ENCODE measurements around the gene MED6.

Gene MED6

GRCh38 chr14:70600382-70601157 lies at the start of gene MED6:
MED6 (minus strand) TSS chr14:70600655; CDS start chr14:70600637, 18 bp downstream.
- peaks cover 20% of the 10 kb centered on the region for H3K4me1 Mint-ChIP-seq
- peak within 1 kb of the TSS; percentile 99 for H3K27ac Mint-ChIP-seq
- DNase-seq (ENCODE audit: low spot score in 2 of 2) (peak; percentile 76 to 94), ATAC-seq (peak; percentile 98)
- peaks cover 37% of the 10 kb centered on the region for H3K36me3 Mint-ChIP-seq
- no peaks in the 10 kb centered on the region for H3K9me3 Mint-ChIP-seq
- peak within 1 kb of the TSS; percentile 96 for H3K4me3 Mint-ChIP-seq

- ATAC-seq (no peak), DNase-seq (ENCODE audit: low spot score in 2 of 2) (no peak)
- no peak overlapping the region for H3K4me3 Mint-ChIP-seq
- H3K36me3 Mint-ChIP-seq: peaks cover 5% of the 10 kb centered on the region
- H3K27ac Mint-ChIP-seq: peak overlapping the region; percentile 67
- no peaks in the 10 kb centered on the region for H3K9me3 Mint-ChIP-seq
- H3K4me1 Mint-ChIP-seq: peaks cover 63% of the 10 kb centered on the region
Measured at GRCh38 chr14:70649803-70650202, 49.3 kb upstream of the MED6 start.

- peaks cover 8% of the 10 kb centered on the region for H3K36me3 Mint-ChIP-seq
- H3K4me1 Mint-ChIP-seq: peaks cover 62% of the 10 kb centered on the region
- H3K27ac Mint-ChIP-seq: no peak overlapping the region
- no peaks in the 10 kb centered on the region for H3K9me3 Mint-ChIP-seq
- no peak for DNase-seq (ENCODE audit: low spot score in 2 of 2)
- H3K4me3 Mint-ChIP-seq: no peak overlapping the region
- ATAC-seq: no peak
Measured at GRCh38 chr14:70648346-70648745, 47.9 kb upstream of the MED6 start.

- Mint-ChIP-seq H3K9me3 (no peaks in the 10 kb centered on the region), H3K27ac (no peak overlapping the region), H3K4me3 (peak overlapping the region; percentile 18), H3K4me1 (peaks cover 51% of the 10 kb centered on the region), H3K36me3 (peaks cover 19% of the 10 kb centered on the region)
- DNase-seq (ENCODE audit: low spot score in 2 of 2) (no peak), ATAC-seq (no peak)
Measured at GRCh38 chr14:70646705-70647104, 46.2 kb upstream of the MED6 start.

- ATAC-seq (no peak), DNase-seq (ENCODE audit: low spot score in 2 of 2) (no peak)
- Mint-ChIP-seq H3K4me3 (no peak overlapping the region), H3K4me1 (peaks cover 50% of the 10 kb centered on the region), H3K9me3 (no peaks in the 10 kb centered on the region), H3K27ac (no peak overlapping the region), H3K36me3 (peaks cover 19% of the 10 kb centered on the region)
Measured at GRCh38 chr14:70645892-70646291, 45.4 kb upstream of the MED6 start.

GRCh38 chr14:70643967-70644366 lies 43.5 kb upstream of the MED6 start:
- H3K4me1 Mint-ChIP-seq: peaks cover 48% of the 10 kb centered on the region
- no peak for ATAC-seq
- H3K27ac Mint-ChIP-seq: peak overlapping the region; percentile 89

GRCh38 chr14:70642303-70643235 lies 42.1 kb upstream of the MED6 start:
- ATAC-seq (peak; percentile 59), DNase-seq (ENCODE audit: low spot score in 2 of 2) (peak in 1 of 2 donors; percentile 68)
- peaks cover 19% of the 10 kb centered on the region for H3K36me3 Mint-ChIP-seq
- H3K4me1 Mint-ChIP-seq: peaks cover 42% of the 10 kb centered on the region
- peak overlapping the region; percentile 93 for H3K4me3 Mint-ChIP-seq
- H3K27ac Mint-ChIP-seq: peak overlapping the region; percentile 89
- no peaks in the 10 kb centered on the region for H3K9me3 Mint-ChIP-seq

More at GRCh38 chr14:70643967-70644366, 43.5 kb upstream of the MED6 start:
- Mint-ChIP-seq H3K36me3 (peaks cover 19% of the 10 kb centered on the region), H3K4me3 (peak overlapping the region; percentile 93), H3K9me3 (no peaks in the 10 kb centered on the region)
- no peak for DNase-seq (ENCODE audit: low spot score in 2 of 2)

- H3K4me3 Mint-ChIP-seq: peak within 1 kb of the TSS; percentile 93
- peak within 1 kb of the TSS; percentile 89 for H3K27ac Mint-ChIP-seq
- H3K36me3 Mint-ChIP-seq: peaks cover 19% of the 10 kb centered on the region
- peak in 1 of 2 donors; percentile 64 for DNase-seq (ENCODE audit: low spot score in 2 of 2)
- no peaks in the 10 kb centered on the region for H3K9me3 Mint-ChIP-seq
- peak; percentile 47 for ATAC-seq
- peaks cover 39% of the 10 kb centered on the region for H3K4me1 Mint-ChIP-seq
Measured at GRCh38 chr14:70641548-70642302, 41.3 kb upstream of the MED6 start, which contains the start of gene TTC9. TTC9 (plus strand) TSS chr14:70641916; CDS start chr14:70642130, 214 bp downstream.

GRCh38 chr14:70640938-70641547 lies 40.6 kb upstream of the MED6 start:
- H3K4me1 Mint-ChIP-seq: peaks cover 37% of the 10 kb centered on the region

GRCh38 chr14:70638416-70638815 lies 38.0 kb upstream of the MED6 start:
- no peak for DNase-seq (ENCODE audit: low spot score in 2 of 2)
- H3K4me3 Mint-ChIP-seq: no peak overlapping the region
- H3K36me3 Mint-ChIP-seq: peaks cover 12% of the 10 kb centered on the region
- H3K9me3 Mint-ChIP-seq: no peaks in the 10 kb centered on the region
- no peak overlapping the region for H3K27ac Mint-ChIP-seq
- H3K4me1 Mint-ChIP-seq: peaks cover 23% of the 10 kb centered on the region
- no peak for ATAC-seq

More at GRCh38 chr14:70640938-70641547, 40.6 kb upstream of the MED6 start:
- Mint-ChIP-seq H3K27ac (peak overlapping the region; percentile 56), H3K36me3 (peaks cover 14% of the 10 kb centered on the region), H3K4me3 (peak overlapping the region; percentile 93), H3K9me3 (no peaks in the 10 kb centered on the region)
- DNase-seq (ENCODE audit: low spot score in 2 of 2): peak in 1 of 2 donors; percentile 67
- ATAC-seq: peak; percentile 85

GRCh38 chr14:70635971-70636595 lies 35.6 kb upstream of the MED6 start:
- Mint-ChIP-seq H3K9me3 (no peaks in the 10 kb centered on the region), H3K27ac (no peak overlapping the region), H3K4me1 (peaks cover 14% of the 10 kb centered on the region), H3K36me3 (no peaks in the 10 kb centered on the region), H3K4me3 (no peak overlapping the region)
- ATAC-seq: peak; percentile 85
- DNase-seq (ENCODE audit: low spot score in 2 of 2): no peak

GRCh38 chr14:70631948-70632347 lies 31.5 kb upstream of the MED6 start:
- ATAC-seq: no peak
- Mint-ChIP-seq H3K9me3 (no peaks in the 10 kb centered on the region), H3K36me3 (no peaks in the 10 kb centered on the region), H3K27ac (no peak overlapping the region), H3K4me3 (no peak overlapping the region), H3K4me1 (peaks cover 6% of the 10 kb centered on the region)
- no peak for DNase-seq (ENCODE audit: low spot score in 2 of 2)

- Mint-ChIP-seq H3K36me3 (no peaks in the 10 kb centered on the region), H3K27ac (no peak overlapping the region), H3K4me3 (no peak overlapping the region), H3K9me3 (peaks cover 12% of the 10 kb centered on the region), H3K4me1 (no peaks in the 10 kb centered on the region)
- no peak for ATAC-seq
- no peak for DNase-seq (ENCODE audit: low spot score in 2 of 2)
Measured at GRCh38 chr14:70624972-70625371, 24.5 kb upstream of the MED6 start.

- peak; percentile 75 for ATAC-seq
- Mint-ChIP-seq H3K4me1 (no peaks in the 10 kb centered on the region), H3K27ac (no peak overlapping the region), H3K36me3 (no peaks in the 10 kb centered on the region), H3K9me3 (peaks cover 12% of the 10 kb centered on the region), H3K4me3 (no peak overlapping the region)
- peak; percentile 22 to 65 for DNase-seq (ENCODE audit: low spot score in 2 of 2)
Measured at GRCh38 chr14:70622111-70622712, 21.8 kb upstream of the MED6 start.
